Hematopoietic multipotent progenitor cell (in vitro differentiated cells): Measurements from ENCODE around the gene EXD1. TPM values are rescaled to one million over a fixed set of nuclear protein-coding genes. Genes with fewer than 3 reads are reported as not detected.
"Not testable (repeated sequence)": the region's sequence is repeated elsewhere in the genome, so short reads cannot be mapped to it uniquely, and the experiment has no call there.

Experiments
- DNase-seq, 3 donors: peaks; one replicate each; pipeline ENCODE4 v3.0.0-alpha.2; 2011 to 2015; ENCODE audit warnings: low read depth in 2 of 3, low spot score in 2 of 3
- total RNA-seq: library from RNA; depleted of rRNA; stranded (reverse); fragments of >200 nt; gene quantifications from one replicate; pipeline ENCODE4 v1.2.3, GENCODE V29; 2012

The EXD1 gene, protein sequence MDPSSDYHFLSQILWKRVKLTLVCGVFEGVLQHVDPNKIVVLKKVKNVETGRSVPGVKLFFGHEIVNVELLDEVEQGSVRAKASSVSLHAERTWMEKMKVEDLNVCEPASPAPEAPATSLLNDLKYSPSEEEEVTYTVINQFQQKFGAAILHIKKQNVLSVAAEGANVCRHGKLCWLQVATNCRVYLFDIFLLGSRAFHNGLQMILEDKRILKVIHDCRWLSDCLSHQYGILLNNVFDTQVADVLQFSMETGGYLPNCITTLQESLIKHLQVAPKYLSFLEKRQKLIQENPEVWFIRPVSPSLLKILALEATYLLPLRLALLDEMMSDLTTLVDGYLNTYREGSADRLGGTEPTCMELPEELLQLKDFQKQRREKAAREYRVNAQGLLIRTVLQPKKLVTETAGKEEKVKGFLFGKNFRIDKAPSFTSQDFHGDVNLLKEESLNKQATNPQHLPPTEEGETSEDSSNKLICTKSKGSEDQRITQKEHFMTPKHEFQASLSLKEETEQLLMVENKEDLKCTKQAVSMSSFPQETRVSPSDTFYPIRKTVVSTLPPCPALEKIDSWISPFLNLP
- total RNA-seq: not detected

DNA sequence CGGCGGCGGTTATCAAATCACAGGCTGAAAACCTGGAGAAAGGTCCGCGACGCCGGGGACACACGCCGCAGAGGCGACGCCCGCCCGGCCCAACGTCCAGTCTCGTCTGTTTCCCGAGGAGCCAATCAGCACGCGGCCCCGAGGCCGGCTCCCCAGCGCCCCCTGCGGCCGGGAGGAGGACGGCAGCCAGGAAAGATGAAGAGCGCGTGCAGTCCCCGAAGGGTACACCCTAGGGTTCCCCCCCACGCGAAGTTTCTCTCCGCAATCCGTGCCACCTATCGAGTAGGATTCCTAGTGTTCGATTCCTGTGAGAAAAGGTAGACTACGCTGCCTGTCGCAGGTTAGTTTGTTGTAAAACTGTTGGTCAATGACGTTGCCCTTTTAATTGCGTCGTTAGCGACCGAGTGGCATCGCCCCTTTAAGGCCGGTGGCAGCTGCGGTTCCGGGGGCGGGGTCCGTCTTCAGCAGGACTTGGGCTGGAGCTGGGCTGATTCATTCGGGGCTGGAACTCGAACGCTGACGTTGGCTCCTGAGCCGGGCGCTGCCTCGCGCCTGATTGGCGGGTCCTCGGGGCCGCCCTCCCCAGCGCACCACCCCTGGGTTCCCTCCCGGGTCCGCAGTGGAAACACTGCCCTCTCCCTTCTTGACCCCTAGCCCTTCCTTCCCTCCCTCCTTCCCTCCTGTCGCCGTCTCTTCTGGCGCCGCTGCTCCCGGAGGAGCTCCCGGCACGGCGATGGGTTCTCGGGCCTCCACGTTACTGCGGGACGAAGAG lies at the start of gene EXD1, which contains the start of gene CHP1:
EXD1 (minus strand) TSS at position 108 of the 772 bp plus-strand sequence. CDS start 4,182 bp downstream, outside the sequence.
CHP1 (plus strand) TSS at position 619 of the 772 bp plus-strand sequence; CDS start at position 734, 115 bp downstream.
- peak; percentile 84 to 97 (median 97) for DNase-seq

DNA sequence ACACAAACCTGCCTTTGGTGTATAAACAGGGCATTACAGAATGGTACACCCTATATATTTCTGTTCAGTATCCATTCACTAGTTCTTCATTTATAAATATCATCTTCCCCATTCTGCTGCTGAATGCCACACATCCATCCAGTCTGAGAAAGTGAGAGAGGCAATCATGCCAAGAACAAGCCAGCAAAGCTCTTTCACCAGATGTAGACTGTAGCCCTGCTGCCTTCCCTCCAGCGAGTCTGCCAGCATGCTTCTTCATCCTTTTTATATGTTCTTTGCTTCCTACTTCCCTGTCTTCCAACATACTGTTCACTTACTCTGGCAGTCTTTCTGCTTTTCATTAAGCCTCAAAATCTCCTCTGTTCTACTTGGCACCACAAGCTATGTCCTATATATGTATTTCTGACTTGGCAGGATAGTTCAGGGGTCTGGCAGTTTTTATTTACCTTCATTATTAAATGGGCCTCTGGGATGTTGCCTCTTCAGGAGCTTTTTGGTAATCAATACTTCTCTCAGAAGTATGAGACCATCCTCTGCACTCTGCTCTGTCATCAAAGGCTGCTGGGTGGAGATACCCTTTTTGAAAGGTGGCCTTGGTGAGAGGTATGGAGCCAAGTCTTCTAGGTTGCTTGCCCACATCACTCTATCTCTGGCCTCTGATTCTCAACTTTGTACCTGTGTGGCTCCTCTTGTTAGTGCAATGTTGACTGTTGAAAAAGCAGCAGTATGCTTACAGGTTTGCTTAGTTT lies 49.2 kb upstream of the EXD1 start:
- no peak for DNase-seq

DNA sequence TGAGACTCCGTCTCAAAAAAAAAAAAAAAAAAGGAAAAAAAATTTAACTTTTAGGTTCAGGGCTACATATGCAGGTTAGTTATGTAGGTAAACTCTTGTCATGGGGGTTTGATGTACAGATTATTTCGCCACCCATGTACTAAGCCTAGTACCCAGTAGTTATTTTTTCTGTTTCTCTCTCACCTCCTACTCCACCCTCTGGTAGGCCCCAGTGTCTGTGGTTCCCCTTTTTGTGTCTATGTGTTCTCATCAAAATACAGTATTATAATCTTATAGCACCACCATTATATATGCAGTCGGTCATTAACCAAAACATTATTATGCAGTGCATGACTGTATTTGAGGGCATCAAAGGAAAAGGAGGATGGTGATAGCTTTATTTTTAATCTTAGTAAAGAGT lies 47.8 kb upstream of the EXD1 start:
- DNase-seq: no peak

DNA sequence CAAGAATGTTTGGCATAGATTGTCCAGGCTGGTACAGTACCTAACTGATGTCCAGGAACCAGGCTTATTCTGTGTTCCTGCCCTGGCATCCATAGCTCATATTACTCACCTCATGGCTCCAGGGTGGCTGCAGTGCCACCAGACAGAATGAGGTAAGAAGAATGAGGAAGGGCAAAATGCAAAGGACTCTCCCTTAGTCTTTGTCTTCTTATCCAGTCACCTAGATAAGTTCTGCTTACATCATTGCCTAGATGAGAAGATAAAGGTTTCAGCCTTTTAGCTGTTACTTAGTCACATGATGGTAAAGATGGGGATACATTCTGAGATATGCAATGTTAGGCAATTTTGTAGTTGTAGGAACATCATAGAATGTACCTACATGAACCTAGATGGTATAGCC lies 46.3 kb upstream of the EXD1 start:
- DNase-seq: no peak

DNA sequence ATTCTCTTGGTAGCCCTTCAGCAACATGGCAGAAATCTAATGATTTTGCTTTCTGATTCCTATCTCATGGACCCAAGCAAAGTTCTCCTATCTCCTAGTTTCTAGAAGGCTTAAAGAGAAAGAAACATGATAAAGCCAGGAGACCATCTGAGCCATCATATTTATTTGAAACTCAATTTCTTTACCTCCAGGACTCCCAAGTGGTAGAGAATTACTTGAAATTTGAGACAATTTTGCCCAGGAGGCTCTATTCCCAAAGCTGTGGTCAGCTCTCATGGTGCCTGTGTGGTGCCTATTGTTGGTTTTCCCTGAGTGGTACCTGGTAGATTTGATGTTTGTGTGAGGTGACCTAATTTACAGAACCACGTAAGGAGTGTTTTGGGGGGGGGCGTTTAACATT lies 39.3 kb upstream of the EXD1 start:
- DNase-seq: no peak

DNA sequence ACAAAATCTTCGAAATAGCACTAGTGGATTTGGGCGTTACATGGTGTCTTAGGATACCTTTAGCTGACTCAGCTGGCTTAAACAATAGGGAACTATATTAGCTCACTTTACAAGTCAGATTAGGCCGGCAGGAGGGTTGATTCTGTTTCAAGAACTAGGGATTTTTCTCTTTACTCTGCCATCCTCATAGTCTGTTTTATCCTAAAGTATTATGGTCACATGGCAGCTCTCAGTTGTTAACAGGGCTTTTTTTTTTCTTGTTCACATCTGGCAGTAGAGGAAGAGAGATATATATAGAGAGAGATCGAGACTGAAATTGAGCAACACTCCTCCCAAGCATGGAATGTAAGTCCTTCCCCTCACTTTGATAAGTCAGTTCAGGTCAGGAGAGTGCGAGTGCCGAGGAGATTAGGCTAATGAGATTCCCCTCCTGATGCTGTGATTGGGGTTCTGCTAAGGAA lies 33.4 kb upstream of the EXD1 start:
- DNase-seq: no peak

DNA sequence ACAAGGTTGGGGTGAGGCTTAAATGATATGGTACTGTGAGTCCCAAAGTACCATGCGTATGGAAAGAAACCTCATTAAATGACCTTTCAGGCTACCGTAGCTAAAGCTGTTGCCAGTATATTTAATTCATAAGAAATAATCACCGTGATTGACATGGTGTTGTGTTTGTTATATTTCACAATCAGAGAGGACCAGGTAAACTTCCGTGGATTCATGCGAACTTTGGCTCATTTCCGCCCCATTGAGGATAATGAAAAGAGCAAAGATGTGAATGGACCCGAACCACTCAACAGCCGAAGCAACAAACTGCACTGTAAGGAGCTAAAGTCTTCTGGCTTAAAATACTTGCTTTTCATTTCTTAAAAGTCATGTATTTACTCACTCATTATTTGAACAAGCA lies 32.0 kb upstream of the EXD1 start:
- no peak for DNase-seq

DNA sequence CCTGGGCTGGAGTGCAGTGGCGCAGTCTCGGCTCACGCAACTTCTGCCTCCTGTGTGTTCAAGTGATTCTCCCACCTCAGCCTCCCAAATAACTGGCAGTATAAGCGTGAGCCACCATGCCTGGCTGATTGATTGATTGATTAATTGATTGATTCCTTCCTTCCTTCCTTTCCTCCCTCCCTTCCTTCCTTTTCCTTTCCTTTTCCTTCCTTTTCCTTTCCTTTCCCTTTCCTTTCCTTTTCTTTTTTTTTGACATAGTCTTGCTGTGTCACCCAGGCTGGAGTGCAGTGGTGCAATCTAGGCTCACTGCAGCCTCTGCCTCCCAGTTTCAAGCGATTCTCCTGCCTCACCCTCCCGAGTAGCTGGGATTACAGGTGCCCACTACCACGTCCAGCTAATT lies 30.4 kb upstream of the EXD1 start:
- not testable (repeated sequence) for DNase-seq

DNA sequence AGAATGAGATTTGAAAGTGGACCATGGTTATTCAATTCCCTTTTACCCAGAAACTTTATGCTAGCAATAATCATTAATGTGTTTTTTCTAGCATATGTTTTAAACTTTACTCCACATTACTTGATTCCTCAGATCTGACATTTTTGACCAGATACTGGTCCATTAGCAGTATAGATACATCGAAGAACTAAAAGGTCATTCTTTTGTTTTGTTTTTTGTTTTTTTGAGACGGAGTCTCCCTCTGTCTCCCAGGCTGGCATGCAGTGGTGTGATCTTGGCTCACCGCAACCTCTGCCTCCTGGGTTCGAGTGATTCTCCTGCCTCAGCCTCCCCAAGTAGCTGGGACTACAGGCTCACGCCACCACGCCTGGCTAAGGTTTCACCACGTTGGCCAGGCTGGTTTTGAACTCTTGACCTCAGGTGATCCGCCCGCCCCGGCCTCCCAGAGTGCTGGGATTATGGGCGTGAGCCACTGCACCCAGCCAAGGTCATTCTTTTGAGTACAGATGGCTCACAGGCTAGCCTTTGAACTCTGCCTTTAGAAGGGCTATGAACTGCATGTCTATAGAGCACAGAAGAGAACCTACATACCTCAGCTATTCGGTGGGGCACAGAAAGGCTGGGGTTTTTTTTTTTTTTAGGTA lies 29.1 kb upstream of the EXD1 start:
- no peak for DNase-seq

DNA sequence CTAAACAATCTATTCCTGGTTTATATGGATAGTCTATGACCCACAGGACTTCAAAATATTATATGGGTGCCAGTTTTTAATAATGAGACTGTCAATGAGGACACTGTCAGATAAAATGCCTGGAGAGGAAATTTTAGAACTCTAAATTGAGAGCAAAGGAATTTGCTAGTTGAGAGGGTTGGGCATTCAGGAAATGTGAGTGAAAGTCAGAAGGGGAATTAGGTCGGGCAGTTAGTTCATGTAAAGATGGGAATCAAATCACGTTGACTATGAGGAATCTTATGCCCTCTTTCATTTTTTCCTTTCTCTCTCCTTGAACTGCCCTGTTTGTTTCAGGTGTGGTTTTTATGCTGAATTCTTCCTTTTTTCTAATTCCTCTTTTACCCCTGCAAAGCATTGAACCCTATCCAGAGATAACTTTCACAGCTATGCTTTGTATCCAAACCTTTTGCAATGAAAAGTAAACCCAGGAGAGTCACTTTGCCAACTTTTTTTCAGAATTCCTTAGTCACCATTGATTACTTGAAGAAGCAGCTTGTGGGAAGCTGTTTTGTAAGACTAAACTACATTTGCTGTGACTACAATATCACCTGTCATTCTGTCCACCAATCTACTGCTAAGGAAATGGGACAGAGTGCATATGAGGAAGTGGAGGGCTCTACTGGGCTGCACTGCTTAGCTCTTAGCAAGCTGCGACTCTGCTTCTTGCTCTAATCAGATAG lies 28.4 kb upstream of the EXD1 start:
- DNase-seq: peak in 2 of 3 donors; percentile 44 to 62

DNA sequence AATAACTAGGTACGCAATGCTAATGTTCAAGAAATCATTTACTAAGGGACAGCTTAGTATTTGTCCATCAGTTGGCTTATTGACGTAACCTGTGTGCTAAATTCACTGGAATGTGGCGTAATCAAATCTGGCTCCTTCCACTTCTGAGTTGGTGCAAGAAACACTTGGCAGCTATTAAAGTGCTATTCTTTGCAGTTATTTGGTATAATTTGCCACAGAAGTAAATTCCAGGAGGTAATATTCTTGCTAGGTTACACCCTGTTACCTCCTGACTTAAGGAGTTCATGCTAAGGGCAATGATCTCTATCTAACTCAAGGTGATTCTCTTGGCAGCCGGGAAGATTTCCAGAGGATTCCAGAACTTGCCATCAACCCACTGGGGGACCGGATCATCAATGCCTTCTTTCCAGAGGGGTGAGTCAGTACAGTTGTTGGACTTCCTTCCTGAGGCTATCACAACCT lies 26.1 kb upstream of the EXD1 start:
- no peak for DNase-seq

DNA sequence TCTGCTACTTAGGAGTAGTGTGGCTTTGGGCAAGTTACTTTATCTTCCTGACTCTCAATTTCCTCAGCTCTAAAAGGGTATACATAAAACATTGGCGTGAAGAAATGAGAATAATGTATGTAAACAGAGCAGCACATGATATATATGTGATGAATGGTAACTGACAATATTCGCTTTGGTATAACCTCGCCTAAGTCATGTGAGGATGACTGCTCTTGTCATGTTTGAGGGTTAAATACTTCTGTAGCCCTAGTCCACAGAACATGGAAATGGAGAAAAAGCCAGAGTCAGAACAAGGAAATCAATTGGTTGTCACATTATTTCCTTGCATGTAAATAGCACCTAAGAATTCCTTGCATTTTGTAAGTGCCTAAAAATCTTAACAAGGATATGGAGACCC lies 25.5 kb upstream of the EXD1 start:
- DNase-seq: no peak

DNA sequence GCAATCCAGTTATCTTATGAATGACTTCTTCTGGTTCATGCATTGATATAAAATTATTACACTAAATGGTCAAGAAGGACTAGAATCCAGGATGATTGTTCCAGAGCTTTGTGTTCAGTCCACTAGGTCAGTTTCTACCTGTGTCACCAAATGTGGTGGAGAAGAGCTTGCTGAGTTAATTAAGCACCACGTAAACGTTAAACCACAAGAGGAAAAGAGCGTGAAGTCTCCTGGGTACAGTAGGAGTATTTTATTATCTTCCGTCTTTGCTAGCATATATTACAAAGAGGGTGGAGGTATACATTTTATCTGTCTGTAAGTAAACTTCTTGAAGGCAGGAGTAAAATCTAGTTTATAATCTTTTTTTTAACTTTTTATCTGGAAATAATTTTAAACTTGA lies 24.0 kb upstream of the EXD1 start:
- no peak for DNase-seq

DNA sequence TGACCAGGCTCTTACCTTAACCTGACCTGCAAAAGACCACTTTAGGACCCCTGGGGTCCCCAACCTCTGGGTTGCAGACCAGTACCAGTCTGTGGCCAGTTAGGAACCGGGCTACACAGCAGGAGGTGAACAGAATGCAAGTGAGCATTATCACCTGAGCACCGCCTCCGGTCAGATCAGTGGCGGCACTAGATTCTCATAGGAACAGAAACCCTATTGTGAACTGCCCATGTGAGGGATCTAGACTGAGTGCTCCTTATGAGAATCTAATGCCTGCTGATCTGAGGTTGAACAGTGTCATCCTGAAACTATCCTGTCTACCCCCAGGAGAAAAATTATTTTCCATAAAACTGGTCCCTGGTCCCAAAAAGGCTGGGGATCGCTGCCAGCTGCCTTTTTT lies 20.9 kb upstream of the EXD1 start:
- DNase-seq: no peak

DNA sequence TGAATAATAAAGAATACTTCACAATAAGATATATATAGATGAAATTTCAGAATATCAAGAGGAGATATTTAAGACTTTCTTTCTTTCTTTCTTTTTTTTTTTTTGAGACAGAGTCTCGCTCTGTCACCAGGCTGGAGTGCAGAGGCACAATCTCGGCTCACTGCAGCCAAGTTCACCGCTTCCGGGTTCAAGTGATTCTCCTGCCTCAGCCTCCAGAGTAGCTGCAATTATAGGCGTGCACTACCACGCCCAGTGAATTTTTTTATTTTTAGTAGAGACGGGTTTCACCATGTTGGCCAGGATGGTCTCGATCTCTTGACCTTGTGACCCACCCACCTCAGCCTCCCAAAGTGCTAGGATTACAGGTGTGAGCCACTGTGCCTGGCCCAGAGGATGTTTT lies 20.2 kb upstream of the EXD1 start:
- DNase-seq: not testable (repeated sequence)

DNA sequence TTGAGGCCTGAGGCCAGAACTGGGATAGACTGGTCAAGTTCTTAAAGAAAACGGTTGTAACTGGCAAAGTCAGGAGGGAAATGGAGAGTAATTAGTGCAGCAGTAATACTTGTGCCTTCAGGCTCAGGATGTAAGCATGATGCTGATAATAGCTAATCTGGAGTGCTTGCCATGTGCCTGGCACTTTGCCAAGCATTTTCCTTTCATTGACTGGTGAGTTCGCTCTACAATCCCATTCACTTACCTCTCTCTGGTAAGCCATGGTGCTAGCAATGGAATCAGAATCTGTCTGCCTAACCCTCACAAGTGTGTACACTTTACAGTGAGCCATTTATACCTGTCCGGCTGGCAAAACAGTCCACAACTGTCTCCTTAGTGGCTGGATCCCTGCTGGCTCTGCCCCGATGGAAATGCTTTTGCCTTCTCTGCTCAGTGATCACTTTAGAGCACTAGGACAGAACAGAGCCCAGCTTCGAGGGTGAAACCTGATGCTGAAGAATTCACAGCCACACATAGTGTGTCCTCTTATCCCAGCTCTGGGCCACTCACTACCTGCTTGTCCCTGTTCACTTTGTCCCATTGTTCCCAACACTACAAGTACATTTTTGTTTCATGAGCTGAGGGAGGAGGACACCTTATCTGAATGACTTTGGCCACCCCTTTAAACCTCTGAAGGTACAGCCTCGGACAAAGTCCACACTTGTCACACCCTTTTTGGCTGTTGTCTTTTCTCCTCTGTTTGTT lies 10.8 kb upstream of the EXD1 start:
- peak in 2 of 3 donors; percentile 53 to 72 for DNase-seq

DNA sequence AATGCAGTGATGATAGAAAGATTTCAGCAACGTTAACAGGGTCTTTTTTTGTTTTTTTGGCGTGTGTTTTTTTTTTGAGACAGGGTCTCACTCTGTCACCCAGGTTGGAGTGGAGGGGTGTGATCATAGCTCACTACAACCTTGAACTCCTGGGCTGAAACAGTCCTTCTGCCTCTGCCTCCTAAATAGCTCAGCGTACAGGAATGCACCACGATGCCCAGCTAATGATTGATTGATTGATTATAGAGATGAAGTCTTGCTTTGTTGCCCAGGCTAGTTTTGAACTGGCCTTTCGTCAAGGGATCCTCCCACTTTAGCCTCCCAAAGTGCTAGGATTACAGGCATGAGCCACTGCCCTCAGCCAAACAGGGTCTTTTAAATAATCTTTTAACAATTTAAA lies 7.5 kb upstream of the EXD1 start:
- DNase-seq: no peak

DNA sequence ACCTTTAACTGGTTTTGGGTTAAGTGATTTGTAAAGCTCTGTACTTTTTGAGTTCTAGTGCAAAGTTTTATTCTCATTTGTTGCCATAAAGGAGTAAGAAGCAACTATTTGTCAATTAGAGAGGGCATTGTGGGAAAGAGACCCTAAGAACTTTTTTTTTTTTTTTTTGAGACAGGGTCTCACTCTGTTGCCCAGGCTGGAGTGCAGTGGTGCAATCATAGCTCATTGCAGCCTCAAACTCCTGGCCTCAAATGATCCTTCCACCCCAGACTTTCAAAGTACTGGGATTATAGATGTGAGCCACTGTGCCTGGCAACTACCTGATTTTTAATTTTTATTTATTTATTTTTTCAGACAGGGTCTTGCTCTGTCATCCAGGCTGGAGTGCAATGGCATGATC lies 5.4 kb upstream of the EXD1 start:
- no peak for DNase-seq

DNA sequence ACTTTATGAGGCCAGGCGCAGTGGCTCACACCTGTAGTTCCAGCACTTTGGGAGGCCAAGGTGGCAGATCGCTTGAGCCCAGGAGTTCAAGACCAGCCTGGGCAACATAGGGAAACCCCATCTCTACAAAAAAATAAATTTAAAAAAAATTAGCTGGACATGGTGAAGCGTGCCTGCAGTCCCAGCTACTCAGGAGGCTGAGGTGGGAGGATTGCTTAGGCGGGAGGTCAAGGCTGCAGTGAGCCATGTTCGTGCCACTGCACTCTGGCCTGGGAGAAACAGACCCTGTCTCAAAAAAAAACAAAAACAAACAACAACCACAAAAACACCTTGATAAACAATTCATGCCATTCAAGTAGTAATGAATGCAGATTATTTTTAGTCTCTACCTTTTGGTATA lies 4.7 kb upstream of the EXD1 start:
- DNase-seq: not testable (repeated sequence)
